Endodermal cell (in vitro differentiated cells): Measurements from ENCODE around the gene TMEM208. TPM values are rescaled to one million over a fixed set of nuclear protein-coding genes. Genes with fewer than 3 reads are reported as not detected.

ENCODE experiments used
- DNase-seq: peaks from one replicate; pipeline ENCODE4 v3.0.0-alpha.2; 2017
- H3K27ac ChIP-seq: 2 replicates; pipeline ENCODE4 v1.5.1; 2013; ENCODE audit warnings: mild to moderate bottlenecking, low read depth, low read length, moderate library complexity
- H3K27me3 ChIP-seq: 2 replicates; pipeline ENCODE4 v1.6.1; 2013; ENCODE audit warnings: mild to moderate bottlenecking, low read length, moderate library complexity; ENCODE audit not compliant: insufficient read depth, control insufficient read depth, poor library complexity, severe bottlenecking
- H3K36me3 ChIP-seq: 2 replicates; pipeline ENCODE4 v1.7.0; 2013; ENCODE audit warnings: mild to moderate bottlenecking, low read length, moderate library complexity; ENCODE audit not compliant: control insufficient read depth, insufficient read depth
- H3K4me1 ChIP-seq: one replicate; pipeline ENCODE4 v1.7.0; 2013; ENCODE audit warnings: low read length; ENCODE audit not compliant: control insufficient read depth, insufficient read depth
- H3K4me3 ChIP-seq: 2 replicates; pipeline ENCODE4 v1.5.1; 2013; ENCODE audit warnings: mild to moderate bottlenecking, low read length, moderate library complexity
- H3K9ac ChIP-seq: 2 replicates; pipeline ENCODE4 v1.6.1; 2013; ENCODE audit warnings: mild to moderate bottlenecking, low read length, moderate library complexity; ENCODE audit not compliant: poor library complexity, severe bottlenecking; ENCODE audit errors: extremely low read depth
- H3K9me3 ChIP-seq: 2 replicates; pipeline ENCODE4 v1.6.1; 2013; ENCODE audit warnings: mild to moderate bottlenecking, low read length, moderate library complexity; ENCODE audit not compliant: control insufficient read depth
- H3K27ac Mint-ChIP-seq: 2 replicates; pipeline ENCODE4 v1.8.0; 2020; ENCODE audit warnings: mixed read lengths
- H3K27me3 Mint-ChIP-seq: 2 replicates; pipeline ENCODE4 v1.8.0; 2021; ENCODE audit warnings: mild to moderate bottlenecking, mixed read lengths; ENCODE audit not compliant: insufficient read depth
- H3K36me3 Mint-ChIP-seq: 2 replicates; pipeline ENCODE4 v1.8.0; 2020; ENCODE audit warnings: low read depth, mixed read lengths
- H3K4me1 Mint-ChIP-seq: 2 replicates; pipeline ENCODE4 v1.8.0; 2020; ENCODE audit warnings: mixed read lengths
- H3K4me3 Mint-ChIP-seq: 2 replicates; pipeline ENCODE4 v1.8.0; 2020; ENCODE audit warnings: mild to moderate bottlenecking, moderate library complexity, mixed read lengths
- H3K9me3 Mint-ChIP-seq: 2 replicates; pipeline ENCODE4 v1.8.0; 2020; ENCODE audit warnings: mild to moderate bottlenecking, mixed read lengths
- CTCF ChIP-seq: fragments of 200-600 bp; sonication (generic); conservative IDR thresholded peaks from 2 replicates; pipeline ENCODE4 v1.5.0; 2021; ENCODE audit warnings: antibody characterized with exemption, mild to moderate bottlenecking
- WGBS, 2 experiments: methylation state at CpG; one replicate each; pipeline versions ENCODE4 v1.1.5 to v1.1.7; 2013; ENCODE audit warnings: missing lambda C conversion rate in 2 of 2, mixed read lengths in 1 of 2; ENCODE audit not compliant: insufficient coverage in 1 of 2, insufficient read length in 1 of 2; 5-methylcytosine and 5-hydroxymethylcytosine counted together
- total RNA-seq, 2 donors: library from RNA; stranded (reverse); fragmentation: NEBNext Ultra II Directional in 1 of 2; extraction: Animal tissue kit (Norgen Biotek cat#: 25700) in 1 of 2; gene quantifications; 2 replicates in 1 of 2; 3 replicates in 1 of 2; pipeline ENCODE4 v1.2.1, GENCODE V29; 2021

Gene TMEM208
- total RNA-seq, 2 donors from 2014 or later: 43.1 to 46.4 TPM

GRCh38 chr16:67179421-67180080 lies 47.4 kb upstream of the TMEM208 start:
- H3K4me1 ChIP-seq: no peaks in the 10 kb centered on the region
- peak; percentile 59 for TF ChIP-seq CTCF
- H3K27ac ChIP-seq: no peak overlapping the region
- H3K27me3 ChIP-seq: peaks cover 43% of the 10 kb centered on the region
- H3K27ac Mint-ChIP-seq: no peak overlapping the region
- DNase-seq: peak; percentile 74
- no peak overlapping the region for H3K4me3 ChIP-seq
- H3K9me3 Mint-ChIP-seq: no peaks in the 10 kb centered on the region
- H3K4me3 Mint-ChIP-seq: no peak overlapping the region
- peaks cover 9% of the 10 kb centered on the region for H3K36me3 Mint-ChIP-seq
- H3K9me3 ChIP-seq: no peaks in the 10 kb centered on the region
- H3K4me1 Mint-ChIP-seq: peaks cover 3% of the 10 kb centered on the region
- H3K27me3 Mint-ChIP-seq: peaks cover 38% of the 10 kb centered on the region
- no peak overlapping the region for H3K9ac ChIP-seq
- WGBS, 2 experiments: 94 to 96% methylated on average over 8 to 13 of the region's 13 CpGs
- H3K36me3 ChIP-seq: peaks cover 7% of the 10 kb centered on the region

GRCh38 chr16:67180166-67180565 lies 46.8 kb upstream of the TMEM208 start:
- WGBS, 2 experiments: 94 to 100% methylated on average over 14 to 16 of the region's 16 CpGs
- TF ChIP-seq CTCF: no peak
- H3K36me3 ChIP-seq: peaks cover 7% of the 10 kb centered on the region
- peaks cover 43% of the 10 kb centered on the region for H3K27me3 ChIP-seq
- H3K4me3 ChIP-seq: no peak overlapping the region
- Mint-ChIP-seq H3K36me3 (peaks cover 9% of the 10 kb centered on the region), H3K4me1 (peaks cover 5% of the 10 kb centered on the region), H3K4me3 (no peak overlapping the region), H3K27ac (no peak overlapping the region), H3K9me3 (no peaks in the 10 kb centered on the region), H3K27me3 (peaks cover 38% of the 10 kb centered on the region)
- no peak overlapping the region for H3K9ac ChIP-seq
- H3K4me1 ChIP-seq: no peaks in the 10 kb centered on the region
- no peak for DNase-seq
- no peaks in the 10 kb centered on the region for H3K9me3 ChIP-seq
- H3K27ac ChIP-seq: no peak overlapping the region

- no peak overlapping the region for H3K9ac ChIP-seq
- Mint-ChIP-seq H3K4me3 (no peak overlapping the region), H3K27me3 (peaks cover 35% of the 10 kb centered on the region), H3K36me3 (peaks cover 3% of the 10 kb centered on the region), H3K9me3 (no peaks in the 10 kb centered on the region), H3K4me1 (peaks cover 10% of the 10 kb centered on the region), H3K27ac (no peak overlapping the region)
- H3K4me3 ChIP-seq: no peak overlapping the region
- H3K9me3 ChIP-seq: no peaks in the 10 kb centered on the region
- peaks cover 7% of the 10 kb centered on the region for H3K36me3 ChIP-seq
- TF ChIP-seq CTCF: no peak
- peaks cover 40% of the 10 kb centered on the region for H3K27me3 ChIP-seq
- H3K27ac ChIP-seq: no peak overlapping the region
- WGBS, 2 experiments: 92 to 100% methylated on average over 2 of the region's 2 CpGs
- no peak for DNase-seq
- peaks cover 1% of the 10 kb centered on the region for H3K4me1 ChIP-seq
Observed at GRCh38 chr16:67181346-67181745, 45.6 kb upstream of the TMEM208 start.
